SK-N-SH (cell line): ENCODE results near the gene VPS52. TPM values are rescaled to one million over a fixed set of nuclear protein-coding genes. Genes with fewer than 3 reads are reported as not detected.

ENCODE experiments used
- CTCF ChIA-PET: fragments of 300-600, 350-600 bp; formaldehyde crosslinking; extraction: SDS; loops from one replicate; lab custom pipeline; 2021; lab: Yijun Ruan, JAX
- POLR2A ChIA-PET: fragments of 350-600 bp; sonication (Branson Sonifier 250); formaldehyde crosslinking; extraction: SDS; loops from one replicate; lab custom pipeline; 2020; ENCODE audit warnings: antibody characterized with exemption, inconsistent platforms; lab: Yijun Ruan, JAX
- DNase-seq: peaks from one replicate; pipeline ENCODE4 v3.0.0; 2012
- H2AFZ ChIP-seq: fragments of 200-600 bp; sonication (generic); 2 replicates; pipeline ENCODE4 v1.8.1; 2016; ENCODE audit warnings: antibody characterized with exemption, mild to moderate bottlenecking, low read depth
- H3F3A ChIP-seq: fragments of 200-600 bp; sonication (generic); replicated peaks from 2 replicates; pipeline ENCODE3; 2016; ENCODE audit warnings: antibody characterized with exemption, mild to moderate bottlenecking; ENCODE audit not compliant: insufficient read depth
- H3K27ac ChIP-seq, 2 experiments: fragments of 200-500 bp in 1 of 2; fragments of 200-600 bp in 1 of 2; sonication (Bioruptor generic) in 1 of 2; sonication (generic), shearing (Covaris generic) in 1 of 2; 2 replicates each; pipeline versions ENCODE4 v1.5.1 to v1.6.1; 2014 to 2016; ENCODE audit warnings: low read depth in 2 of 2, inconsistent platforms in 1 of 2, low read length in 1 of 2, mild to moderate bottlenecking in 1 of 2, mixed read lengths in 1 of 2
- H3K27me3 ChIP-seq: fragments of 200-600 bp; sonication (generic), shearing (Covaris generic); 2 replicates; pipeline ENCODE4 v1.6.1; 2016; ENCODE audit warnings: mixed run types; ENCODE audit not compliant: insufficient read depth
- H3K36me3 ChIP-seq, 2 experiments: fragments of 200-500 bp in 1 of 2; fragments of 200-600 bp in 1 of 2; sonication (Bioruptor generic) in 1 of 2; sonication (generic) in 1 of 2; replicated peaks in 1 of 2; 2 replicates each; pipeline versions ENCODE3 to v1.5.1; 2014 to 2016; ENCODE audit warnings: low read length in 1 of 2, mild to moderate bottlenecking in 1 of 2; ENCODE audit not compliant: insufficient read depth in 2 of 2, control insufficient read depth in 1 of 2
- H3K4me1 ChIP-seq, 2 experiments: fragments of 200-500 bp in 1 of 2; fragments of 200-600 bp in 1 of 2; sonication (Bioruptor generic) in 1 of 2; sonication (generic), shearing (Covaris generic) in 1 of 2; 2 replicates each; pipeline versions ENCODE4 v1.5.1 to v1.6.1; 2014 to 2016; ENCODE audit warnings: low read depth in 1 of 2, low read length in 1 of 2, mixed run types in 1 of 2; ENCODE audit not compliant: insufficient read depth in 2 of 2, control insufficient read depth in 1 of 2
- H3K4me2 ChIP-seq: fragments of 200-600 bp; sonication (generic), shearing (Covaris generic); 2 replicates; pipeline ENCODE4 v1.6.1; 2017; ENCODE audit warnings: mixed run types
- H3K4me3 ChIP-seq, 2 experiments: fragments of 200-500 bp in 1 of 2; fragments of 200-600 bp in 1 of 2; sonication (Bioruptor generic) in 1 of 2; sonication (generic), shearing (Covaris generic) in 1 of 2; 2 replicates each; pipeline versions ENCODE4 v1.5.1 to v1.8.1; 2014 to 2016; ENCODE audit warnings: low read depth in 2 of 2, inconsistent platforms in 1 of 2, low read length in 1 of 2, mild to moderate bottlenecking in 1 of 2, mixed read lengths in 1 of 2, moderate library complexity in 1 of 2
- H3K79me2 ChIP-seq: fragments of 200-600 bp; sonication (generic); 2 replicates; pipeline ENCODE4 v1.8.1; 2017; ENCODE audit warnings: mild to moderate bottlenecking; ENCODE audit not compliant: insufficient read depth
- H3K9ac ChIP-seq: fragments of 200-600 bp; sonication (generic); 2 replicates; pipeline ENCODE4 v1.6.1; 2017; ENCODE audit warnings: mixed run types
- H3K9me2 ChIP-seq: fragments of 200-600 bp; sonication (generic); 2 replicates; pipeline ENCODE4 v1.6.1; 2017; ENCODE audit warnings: mixed run types
- H3K9me3 ChIP-seq: fragments of 200-600 bp; sonication (generic); 2 replicates; pipeline ENCODE4 v1.6.1; 2017; ENCODE audit warnings: mixed run types, mild to moderate bottlenecking, moderate library complexity
- H4K20me1 ChIP-seq: fragments of 200-600 bp; sonication (generic); 2 replicates; pipeline ENCODE4 v1.6.1; 2017; ENCODE audit warnings: mild to moderate bottlenecking, mixed run types; ENCODE audit not compliant: insufficient read depth
- FOSL2 ChIP-seq: IDR thresholded peaks from 2 replicates; pipeline ENCODE4 v1.4.0; 2012; ENCODE audit warnings: low read depth, mild to moderate bottlenecking, moderate library complexity, borderline replicate concordance
- FOXM1 ChIP-seq: IDR thresholded peaks from 2 replicates; pipeline ENCODE4 v1.4.0; 2012; ENCODE audit warnings: low read depth, mild to moderate bottlenecking
- GABPA ChIP-seq: IDR thresholded peaks from 2 replicates; pipeline ENCODE4 v1.4.0; 2012; ENCODE audit warnings: low read depth, mild to moderate bottlenecking
- JUND ChIP-seq: IDR thresholded peaks from 2 replicates; pipeline ENCODE4 v1.4.0; 2012
- MEF2A ChIP-seq: IDR thresholded peaks from 2 replicates; pipeline ENCODE4 v1.4.0; 2012; ENCODE audit warnings: low read depth, borderline replicate concordance
- PBX3 ChIP-seq: IDR thresholded peaks from 2 replicates; pipeline ENCODE4; 2012
- POLR2AphosphoS5 ChIP-seq: IDR thresholded peaks from 2 replicates; pipeline ENCODE4 v1.6.1; 2012; ENCODE audit warnings: low read depth, low read length
- RCOR1 ChIP-seq: fragments of 150-350 bp; IDR thresholded peaks from 2 replicates; pipeline ENCODE4 v1.6.1; 2017; ENCODE audit warnings: antibody characterized with exemption, low read length
- RFX5 ChIP-seq: IDR thresholded peaks from 2 replicates; pipeline ENCODE4 v1.6.1; 2012; ENCODE audit warnings: mild to moderate bottlenecking, improper control_type of control experiment, low read length
- RXRA ChIP-seq: IDR thresholded peaks from 2 replicates; pipeline ENCODE4 v1.4.0; 2012; ENCODE audit warnings: low read depth, mild to moderate bottlenecking, borderline replicate concordance
- SIN3A ChIP-seq: IDR thresholded peaks from 2 replicates; pipeline ENCODE4 v1.6.1; 2012; ENCODE audit warnings: low read depth, mild to moderate bottlenecking, low read length, moderate library complexity, borderline replicate concordance
- TAF1 ChIP-seq: IDR thresholded peaks from 2 replicates; pipeline ENCODE4 v1.6.1; 2012; ENCODE audit warnings: low read depth, mild to moderate bottlenecking, low read length, moderate library complexity, borderline replicate concordance
- WGBS: methylation state at CpG from one replicate; pipeline ENCODE4 v1.1.6; 2017; ENCODE audit warnings: low lambda C conversion rate; 5-methylcytosine and 5-hydroxymethylcytosine counted together
- polyA plus RNA-seq, 3 experiments: library from polyadenylated mRNA; depleted of rRNA; stranded (reverse); fragments of >200 nt; gene quantifications; 2 replicates each; pipeline ENCODE4 v1.2.3, GENCODE V29; 2012

The VPS52 gene
- polyA plus RNA-seq, 1 of the 3 experiments (the other 2 are of a cell fraction), result 74.0 TPM

GRCh38 chr6:33252759-33253158 lies 18.9 kb downstream of the VPS52 start:
- no peak for DNase-seq
- H3K9ac ChIP-seq, result no peak overlapping the region; the same call in 1 of the 2 replicates
- peaks cover 6 to 25% of the 10 kb centered on the region in 2 experiments for H3K36me3 ChIP-seq
- H3K4me1 ChIP-seq, result peaks cover 21 to 30% of the 10 kb centered on the region in 2 experiments
- no peaks in the 10 kb centered on the region for H3K27me3 ChIP-seq
- H3K27ac ChIP-seq, result peak overlapping the region; percentile 12 to 96; a peak in 3 of 4 replicates
- H3K9me3 ChIP-seq, result no peaks in the 10 kb centered on the region
- H3K4me3 ChIP-seq, result no peak overlapping the region
- TF ChIP-seq FOSL2 (peak; percentile 19; the same call in 1 of the 2 replicates), MEF2A (peak; percentile 27; the same call in 1 of the 2 replicates), JUND (0 out of 2 replicates have a peak, but pooled peaks have one; percentile 8), RCOR1 (no peak), PBX3 (peak; percentile 70), RXRA (0 out of 2 replicates have a peak, but pooled peaks have one; percentile 11)
- H3K9me2 ChIP-seq, result no peaks in the 10 kb centered on the region
- POLR2A ChIA-PET, result no interaction called here
- H4K20me1 ChIP-seq, result no peaks in the 10 kb centered on the region
- CTCF ChIA-PET, result no interaction called here
- no peak overlapping the region for H2AFZ ChIP-seq
- H3F3A ChIP-seq, result peaks cover 41% of the 10 kb centered on the region
- peaks cover 10% of the 10 kb centered on the region; the same call in 1 of the 2 replicates for H3K79me2 ChIP-seq
- H3K4me2 ChIP-seq, result no peak overlapping the region

- H3K4me3 ChIP-seq, result no peak overlapping the region
- ChIA-PET POLR2A (no interaction called here), CTCF (interaction anchor here (0.8 to 7.3 kb wide), 5 partner anchors 11 to 280 kb away, joined by 3 to 96 read pairs (median 5); no protein-coding TSS in a partner anchor)
- H3K4me1 ChIP-seq, result peaks cover 21 to 30% of the 10 kb centered on the region in 2 experiments
- no peaks in the 10 kb centered on the region for H3K9me2 ChIP-seq
- H3F3A ChIP-seq, result peaks cover 41% of the 10 kb centered on the region
- WGBS, result 70% methylated on average over 6 of the region's 6 CpGs
- no peak overlapping the region for H3K9ac ChIP-seq
- H3K9me3 ChIP-seq, result no peaks in the 10 kb centered on the region
- TF ChIP-seq RXRA (no peak), RFX5 (no peak)
- no peak for DNase-seq
- H3K4me2 ChIP-seq, result no peak overlapping the region
- no peak overlapping the region for H2AFZ ChIP-seq
- H4K20me1 ChIP-seq, result no peaks in the 10 kb centered on the region
- H3K27me3 ChIP-seq, result no peaks in the 10 kb centered on the region
- H3K36me3 ChIP-seq, result peaks cover 6 to 18% of the 10 kb centered on the region in 2 experiments
- peak overlapping the region in 1 of 2 experiments; percentile 96; a peak in 2 of 4 replicates for H3K27ac ChIP-seq
- H3K79me2 ChIP-seq, result peaks cover 10% of the 10 kb centered on the region; the same call in 1 of the 2 replicates
These were observed 20.2 kb downstream of the VPS52 start for GRCh38 chr6:33251395-33252012.

- peak overlapping the region; percentile 97 for H3K4me2 ChIP-seq
- no peak for DNase-seq
- H3K4me3 ChIP-seq, result 0 out of 4 replicates have a peak overlapping the region, but pooled peaks of 1 of the 2 experiments have one; percentile 71
- POLR2A ChIA-PET, result interaction anchor here (3.0 kb wide), 1 partner anchor 21 kb away, joined by 14 read pairs; the partner anchor contains the start of genes RPS18 and VPS52
- peaks cover 6 to 16% of the 10 kb centered on the region in 2 experiments for H3K36me3 ChIP-seq
- no peaks in the 10 kb centered on the region for H4K20me1 ChIP-seq
- H3K27me3 ChIP-seq, result no peaks in the 10 kb centered on the region
- no peak overlapping the region for H2AFZ ChIP-seq
- H3K9me2 ChIP-seq, result no peaks in the 10 kb centered on the region
- peaks cover 10% of the 10 kb centered on the region; the same call in 1 of the 2 replicates for H3K79me2 ChIP-seq
- WGBS, result 97% methylated on average over 12 of the region's 13 CpGs
- H3K4me1 ChIP-seq, result peaks cover 21 to 30% of the 10 kb centered on the region in 2 experiments
- no peaks in the 10 kb centered on the region for H3K9me3 ChIP-seq
- no peak overlapping the region for H3K9ac ChIP-seq
- TF ChIP-seq FOXM1 (no peak), GABPA (no peak), FOSL2 (no peak), TAF1 (no peak), RCOR1 (no peak), PBX3 (no peak), RFX5 (no peak), SIN3A (no peak), JUND (no peak), POLR2AphosphoS5 (no peak)
- TF ChIP-seq, all 33 proteins: peak for 0
- H3F3A ChIP-seq, result peaks cover 41% of the 10 kb centered on the region
- H3K27ac ChIP-seq, result peak overlapping the region in 1 of 2 experiments; percentile 96; a peak in 2 of 4 replicates
- CTCF ChIA-PET, result interaction anchor here (1.2 to 7.3 kb wide), 5 partner anchors 12 to 279 kb away, joined by 3 to 96 read pairs (median 5); no protein-coding TSS in a partner anchor
These were observed 20.9 kb downstream of the VPS52 start for GRCh38 chr6:33250731-33251130.
